Bronchial epithelial cell (primary cell): ENCODE results near the gene ANKS6. TPM values are rescaled to one million over a fixed set of nuclear protein-coding genes. Genes with fewer than 3 reads are reported as not detected.

Experiments
- DNase-seq: peaks from one replicate; pipeline ENCODE4 v3.0.0-alpha.2; 2010; ENCODE audit warnings: low read depth
- FAIRE-seq: peaks from 2 replicates; lab custom pipeline; 2011; peaks lifted over from hg19 to GRCh38; lab: Jason Lieb, UNC
- H3K27me3 ChIP-seq: 2 replicates; pipeline ENCODE4 v1.5.1; 2011; ENCODE audit warnings: low read length; ENCODE audit not compliant: control insufficient read depth, insufficient read depth
- H3K36me3 ChIP-seq: 2 replicates; pipeline ENCODE4 v1.5.1; 2011; ENCODE audit warnings: low read length; ENCODE audit not compliant: control insufficient read depth, insufficient read depth
- H3K4me3 ChIP-seq: 2 replicates; pipeline ENCODE4 v1.5.1; 2011; ENCODE audit warnings: mild to moderate bottlenecking, low read depth, low read length, control low read depth
- total RNA-seq: library from RNA; depleted of rRNA; stranded (reverse); fragments of >200 nt; gene quantifications from 2 replicates; pipeline ENCODE4 v1.2.1, GENCODE V29; 2014
- TF ChIP-seq, protein P1 (sequence below): IDR thresholded peaks from 2 replicates; pipeline ENCODE4 v1.5.1; 2011; ENCODE audit warnings: mild to moderate bottlenecking, moderate library complexity, low read length, control low read depth, inconsistent platforms; ENCODE audit not compliant: insufficient read depth, severe bottlenecking

Gene ANKS6
- total RNA-seq, 1 donor from 2014 or later, result 32.1 TPM

DNA sequence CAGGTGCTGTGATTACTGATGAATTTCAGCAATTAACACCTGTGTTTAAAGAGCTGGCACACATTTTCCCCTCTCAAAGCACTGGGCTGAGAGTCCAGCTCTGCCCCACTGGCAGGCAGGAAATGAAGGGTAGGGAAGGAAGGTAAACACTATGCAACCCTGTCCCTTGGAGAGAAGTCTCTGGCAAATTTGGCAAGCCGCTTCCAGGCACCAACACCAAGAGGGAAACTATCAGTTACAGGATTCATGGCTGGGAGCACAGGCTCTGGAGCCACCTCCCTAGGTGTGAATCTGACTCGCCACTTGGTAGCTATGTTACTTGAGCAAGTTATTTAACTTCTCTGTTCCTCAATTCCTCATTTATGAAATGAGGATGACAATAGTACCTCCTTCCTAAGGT lies 3.3 kb downstream of the ANKS6 start:
- FAIRE-seq, result no peak
- Histone ChIP-seq H3K4me3 (no peak overlapping the region), H3K36me3 (peaks cover 8% of the 10 kb centered on the region), H3K27me3 (no peaks in the 10 kb centered on the region)
- DNase-seq, result no peak
- TF ChIP-seq, protein P1, sequence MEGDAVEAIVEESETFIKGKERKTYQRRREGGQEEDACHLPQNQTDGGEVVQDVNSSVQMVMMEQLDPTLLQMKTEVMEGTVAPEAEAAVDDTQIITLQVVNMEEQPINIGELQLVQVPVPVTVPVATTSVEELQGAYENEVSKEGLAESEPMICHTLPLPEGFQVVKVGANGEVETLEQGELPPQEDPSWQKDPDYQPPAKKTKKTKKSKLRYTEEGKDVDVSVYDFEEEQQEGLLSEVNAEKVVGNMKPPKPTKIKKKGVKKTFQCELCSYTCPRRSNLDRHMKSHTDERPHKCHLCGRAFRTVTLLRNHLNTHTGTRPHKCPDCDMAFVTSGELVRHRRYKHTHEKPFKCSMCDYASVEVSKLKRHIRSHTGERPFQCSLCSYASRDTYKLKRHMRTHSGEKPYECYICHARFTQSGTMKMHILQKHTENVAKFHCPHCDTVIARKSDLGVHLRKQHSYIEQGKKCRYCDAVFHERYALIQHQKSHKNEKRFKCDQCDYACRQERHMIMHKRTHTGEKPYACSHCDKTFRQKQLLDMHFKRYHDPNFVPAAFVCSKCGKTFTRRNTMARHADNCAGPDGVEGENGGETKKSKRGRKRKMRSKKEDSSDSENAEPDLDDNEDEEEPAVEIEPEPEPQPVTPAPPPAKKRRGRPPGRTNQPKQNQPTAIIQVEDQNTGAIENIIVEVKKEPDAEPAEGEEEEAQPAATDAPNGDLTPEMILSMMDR, result no peak

DNA sequence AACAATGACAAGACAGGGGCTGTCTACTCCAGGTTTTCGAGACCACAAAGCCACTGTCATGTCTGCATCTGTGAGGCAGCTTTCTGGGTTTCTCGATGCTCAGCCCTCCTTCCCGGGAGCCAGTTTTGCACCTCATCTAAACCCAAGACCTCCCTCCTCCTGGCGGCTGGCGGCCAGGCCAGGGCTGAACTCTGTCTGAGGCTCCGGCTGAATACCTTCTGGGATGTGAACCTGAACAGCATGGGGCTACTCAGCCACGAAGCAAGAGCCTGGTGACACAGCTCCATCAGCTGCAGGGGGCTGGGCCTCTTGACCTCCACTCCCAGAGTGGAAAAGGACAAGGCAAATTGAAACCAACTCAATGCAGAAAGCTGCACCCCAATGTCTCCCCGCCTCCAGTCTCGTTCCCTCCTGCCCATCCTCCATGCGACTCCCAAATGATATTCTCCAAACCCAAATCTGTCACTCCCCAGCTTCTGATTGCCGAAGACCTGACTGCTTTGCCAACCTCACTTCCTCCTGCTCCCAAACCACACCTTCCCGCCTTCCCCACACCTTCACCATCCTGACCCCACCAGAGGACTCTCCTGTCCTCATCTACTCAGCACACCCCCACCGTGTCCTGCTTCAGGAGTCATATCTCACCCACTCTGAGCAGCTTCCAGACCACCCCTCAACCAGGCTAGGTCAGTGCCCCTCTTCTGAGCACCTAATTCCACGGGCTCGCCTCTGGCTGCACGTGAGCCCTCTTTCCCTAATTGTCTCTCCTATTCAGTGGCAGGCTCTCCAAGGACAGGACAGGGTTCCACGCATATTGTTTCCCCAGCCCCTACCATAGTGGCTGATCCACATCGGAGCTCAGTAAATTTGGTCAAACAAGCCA lies 4.5 kb downstream of the ANKS6 start:
- Histone ChIP-seq H3K27me3 (no peaks in the 10 kb centered on the region), H3K4me3 (no peak overlapping the region), H3K36me3 (peaks cover 10% of the 10 kb centered on the region)
- FAIRE-seq (no peak), DNase-seq (no peak)
- TF ChIP-seq, protein P1, result no peak

DNA sequence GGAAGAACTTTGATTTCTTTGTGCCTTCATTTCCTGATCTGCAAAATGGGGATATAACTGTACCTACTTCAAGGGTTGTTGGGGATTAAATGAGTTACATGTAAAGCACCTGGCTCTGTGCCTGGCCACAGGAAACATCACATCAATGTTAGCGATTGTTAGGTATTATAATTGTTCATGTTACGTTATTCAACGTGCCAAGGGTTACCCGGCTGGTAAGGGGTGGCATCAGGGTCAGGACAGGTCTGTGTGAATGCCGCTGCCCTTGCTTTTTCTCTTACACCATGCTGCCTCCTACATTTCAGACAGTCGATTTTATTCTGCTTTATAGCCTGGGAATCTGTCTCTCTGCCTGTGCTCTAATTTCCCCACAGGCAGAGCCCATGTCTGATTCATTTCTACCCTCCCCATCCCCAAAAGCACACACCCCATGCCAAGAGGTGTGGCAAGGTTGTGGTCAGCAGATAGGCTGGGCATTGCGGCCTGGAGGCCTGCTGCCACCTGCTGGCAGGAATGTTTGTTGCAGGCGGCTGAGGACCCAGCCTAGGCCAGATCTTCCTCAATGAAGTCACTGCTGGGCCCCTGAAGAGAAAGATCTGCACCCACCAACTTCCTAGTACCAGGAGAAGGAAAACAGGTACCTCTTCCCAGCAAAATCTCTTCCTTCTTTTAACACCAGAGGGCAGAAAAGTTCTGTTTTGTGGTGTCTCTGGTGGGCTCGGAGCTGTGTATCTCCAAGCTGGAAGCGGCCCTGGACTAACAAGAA lies 5.3 kb downstream of the ANKS6 start:
- TF ChIP-seq, protein P1, result peak; percentile 96
- H3K36me3 ChIP-seq, result peaks cover 10% of the 10 kb centered on the region
- H3K4me3 ChIP-seq, result no peak overlapping the region
- no peaks in the 10 kb centered on the region for H3K27me3 ChIP-seq
- peak; percentile 86 for FAIRE-seq
- peak; percentile 96 for DNase-seq

DNA sequence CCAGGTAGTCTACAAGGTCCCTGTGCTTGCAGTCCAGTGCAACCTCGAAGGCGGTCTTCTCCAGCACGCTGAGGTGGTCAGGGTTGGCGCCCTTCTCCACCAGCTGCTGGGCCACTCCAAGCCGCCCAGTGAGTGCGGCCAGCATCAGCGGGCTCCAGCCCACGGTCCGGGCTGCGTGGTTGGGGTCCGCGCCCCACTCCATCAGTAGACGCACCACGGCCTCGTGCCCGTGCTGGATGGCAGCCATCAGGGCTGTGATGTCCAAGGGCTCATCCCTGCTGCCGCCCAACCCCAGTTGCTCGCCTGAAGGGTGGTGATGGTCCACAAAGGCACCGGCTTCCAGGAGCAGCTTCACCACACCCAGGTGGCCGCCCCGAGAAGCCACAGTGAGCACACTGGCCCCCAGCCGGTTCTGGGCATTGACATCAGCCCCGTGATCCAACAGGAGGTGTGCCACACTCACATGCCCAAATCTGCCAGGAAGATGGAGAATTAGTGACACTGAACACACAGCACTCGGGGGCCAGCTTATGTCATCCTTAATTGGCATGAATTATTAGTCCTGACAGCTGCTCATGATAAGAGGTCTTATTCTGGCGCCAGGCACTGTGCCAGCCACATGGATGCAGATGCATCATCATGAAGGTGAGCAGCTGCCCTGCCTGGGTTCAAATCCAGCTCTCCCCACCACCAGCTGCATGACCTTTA lies 6.1 kb downstream of the ANKS6 start:
- FAIRE-seq, result no peak
- TF ChIP-seq, protein P1, result no peak
- no peak overlapping the region for H3K4me3 ChIP-seq
- H3K36me3 ChIP-seq, result peaks cover 10% of the 10 kb centered on the region
- no peaks in the 10 kb centered on the region for H3K27me3 ChIP-seq
- no peak for DNase-seq

DNA sequence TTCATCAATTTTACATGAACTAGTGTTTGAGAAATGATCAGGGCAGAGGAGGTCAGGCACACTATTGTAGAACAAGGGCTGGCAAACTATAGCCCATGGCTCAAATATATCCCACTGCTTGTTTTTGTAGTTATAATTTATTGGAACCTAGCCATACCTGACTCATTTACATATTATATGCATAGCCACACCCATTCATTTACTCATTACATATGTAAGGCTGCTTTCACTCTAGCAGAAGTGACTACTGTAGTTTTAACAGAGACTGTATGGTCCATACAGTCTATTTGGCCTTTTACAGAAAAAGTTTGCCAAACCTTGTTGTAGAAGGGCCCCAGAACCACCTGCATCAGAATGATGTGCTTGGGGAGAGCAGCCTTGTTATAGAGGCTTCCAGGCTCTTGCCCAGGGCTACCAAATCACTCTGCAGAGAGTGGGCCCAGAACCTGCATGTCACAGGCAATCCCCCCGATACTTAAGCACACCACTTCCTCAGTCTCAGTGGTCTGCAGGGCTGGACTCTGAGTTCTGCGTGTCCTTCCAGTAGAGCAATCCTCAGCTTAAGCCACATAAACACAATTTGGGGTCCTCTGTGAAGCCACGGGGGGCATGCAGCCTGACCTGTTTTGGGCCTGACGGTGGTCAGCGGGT lies 6.7 kb downstream of the ANKS6 start:
- no peaks in the 10 kb centered on the region for H3K27me3 ChIP-seq
- FAIRE-seq (no peak), DNase-seq (no peak)

More for the DNA sequence above, 6.7 kb downstream of the ANKS6 start:
- Histone ChIP-seq H3K36me3 (peaks cover 10% of the 10 kb centered on the region), H3K4me3 (no peak overlapping the region)
- TF ChIP-seq, protein P1, result no peak
